Activated T-helper 17 cell treated with anti-CD3 and anti-CD28 coated beads, Interleukin-2, amount 50 U/mL, for 72 hours (primary cell): ENCODE measurements around the gene HPCAL1. TPM values are rescaled to one million over a fixed set of nuclear protein-coding genes. Genes with fewer than 3 reads are reported as not detected.

Experiments
- ATAC-seq: fragments of 150-1000 bp; cut with Tn5 transposase; replicated peaks from 2 replicates; pipeline ENCODE4 v1.10.0; 2021; ENCODE audit warnings: mild to moderate bottlenecking, moderate library complexity
- H3K27ac Mint-ChIP-seq: one replicate; pipeline ENCODE4 v1.8.0; 2022; ENCODE audit warnings: mixed read lengths
- H3K27me3 Mint-ChIP-seq: one replicate; pipeline ENCODE4 v1.8.0; 2022; ENCODE audit warnings: mixed read lengths
- H3K36me3 Mint-ChIP-seq: one replicate; pipeline ENCODE4 v1.8.0; 2022; ENCODE audit warnings: low read depth, mild to moderate bottlenecking, mixed read lengths
- H3K4me1 Mint-ChIP-seq: one replicate; pipeline ENCODE4 v1.8.0; 2022; ENCODE audit warnings: mixed read lengths
- H3K4me3 Mint-ChIP-seq: one replicate; pipeline ENCODE4 v1.8.0; 2022; ENCODE audit warnings: mild to moderate bottlenecking, mixed read lengths
- H3K9me3 Mint-ChIP-seq: one replicate; pipeline ENCODE4 v1.8.0; 2022; ENCODE audit warnings: mixed read lengths
- total RNA-seq, 2 donors: library from RNA; stranded (reverse); gene quantifications; one replicate each; pipeline ENCODE4 v1.2.3, GENCODE V29; 2022

Gene HPCAL1
- total RNA-seq, 2 donors from 2014 or later = 57.9 to 139 TPM

- H3K36me3 Mint-ChIP-seq = peaks cover 5% of the 10 kb centered on the region
- peaks cover 67% of the 10 kb centered on the region for H3K4me1 Mint-ChIP-seq
- no peak for ATAC-seq
- H3K4me3 Mint-ChIP-seq = peak overlapping the region; percentile 51
- H3K27ac Mint-ChIP-seq = peak overlapping the region; percentile 50
- no peaks in the 10 kb centered on the region for H3K9me3 Mint-ChIP-seq
- H3K27me3 Mint-ChIP-seq = no peaks in the 10 kb centered on the region
Observed at GRCh38 chr2:10380048-10380926, 77.6 kb downstream of the HPCAL1 start.

GRCh38 chr2:10381997-10382353 is 79.3 kb downstream of the HPCAL1 start:
- H3K4me1 Mint-ChIP-seq = peaks cover 65% of the 10 kb centered on the region
- H3K36me3 Mint-ChIP-seq = peaks cover 8% of the 10 kb centered on the region
- no peaks in the 10 kb centered on the region for H3K9me3 Mint-ChIP-seq
- no peaks in the 10 kb centered on the region for H3K27me3 Mint-ChIP-seq
- H3K27ac Mint-ChIP-seq = no peak overlapping the region
- H3K4me3 Mint-ChIP-seq = peak overlapping the region; percentile 51
- ATAC-seq = no peak

GRCh38 chr2:10382354-10383061 is 79.8 kb downstream of the HPCAL1 start:
- no peaks in the 10 kb centered on the region for H3K9me3 Mint-ChIP-seq
- H3K4me3 Mint-ChIP-seq = peak overlapping the region; percentile 51
- peaks cover 8% of the 10 kb centered on the region for H3K36me3 Mint-ChIP-seq
- no peaks in the 10 kb centered on the region for H3K27me3 Mint-ChIP-seq
- H3K4me1 Mint-ChIP-seq = peaks cover 66% of the 10 kb centered on the region
- no peak overlapping the region for H3K27ac Mint-ChIP-seq
- ATAC-seq = peak; percentile 62

GRCh38 chr2:10383960-10384734 is 81.4 kb downstream of the HPCAL1 start:
- no peak overlapping the region for H3K4me3 Mint-ChIP-seq
- H3K4me1 Mint-ChIP-seq = peaks cover 60% of the 10 kb centered on the region
- peak overlapping the region; percentile 28 for H3K27ac Mint-ChIP-seq
- H3K9me3 Mint-ChIP-seq = no peaks in the 10 kb centered on the region
- peaks cover 8% of the 10 kb centered on the region for H3K36me3 Mint-ChIP-seq
- H3K27me3 Mint-ChIP-seq = no peaks in the 10 kb centered on the region
- ATAC-seq = no peak

GRCh38 chr2:10385501-10385900 is 82.8 kb downstream of the HPCAL1 start:
- Mint-ChIP-seq H3K4me1 (peaks cover 59% of the 10 kb centered on the region), H3K4me3 (no peak overlapping the region), H3K9me3 (no peaks in the 10 kb centered on the region), H3K27ac (no peak overlapping the region), H3K36me3 (peaks cover 8% of the 10 kb centered on the region), H3K27me3 (no peaks in the 10 kb centered on the region)
- no peak for ATAC-seq

GRCh38 chr2:10385933-10386773 is 83.4 kb downstream of the HPCAL1 start:
- H3K36me3 Mint-ChIP-seq = peaks cover 10% of the 10 kb centered on the region
- peak overlapping the region; percentile 88 for H3K27ac Mint-ChIP-seq
- H3K27me3 Mint-ChIP-seq = no peaks in the 10 kb centered on the region
- no peaks in the 10 kb centered on the region for H3K9me3 Mint-ChIP-seq
- peak; percentile 27 for ATAC-seq
- peak overlapping the region; percentile 61 for H3K4me3 Mint-ChIP-seq
- peaks cover 57% of the 10 kb centered on the region for H3K4me1 Mint-ChIP-seq

- H3K27me3 Mint-ChIP-seq = no peaks in the 10 kb centered on the region
- H3K4me1 Mint-ChIP-seq = peaks cover 54% of the 10 kb centered on the region
- peaks cover 16% of the 10 kb centered on the region for H3K36me3 Mint-ChIP-seq
- no peak for ATAC-seq
- no peak overlapping the region for H3K4me3 Mint-ChIP-seq
- H3K27ac Mint-ChIP-seq = no peak overlapping the region
- H3K9me3 Mint-ChIP-seq = no peaks in the 10 kb centered on the region
Observed at GRCh38 chr2:10387033-10387432, 84.3 kb downstream of the HPCAL1 start.

GRCh38 chr2:10388954-10389560 is 86.4 kb downstream of the HPCAL1 start:
- H3K27ac Mint-ChIP-seq = peak overlapping the region; percentile 63

GRCh38 chr2:10389573-10389972 is 86.9 kb downstream of the HPCAL1 start:
- H3K4me3 Mint-ChIP-seq = peak overlapping the region; percentile 35
- peaks cover 22% of the 10 kb centered on the region for H3K36me3 Mint-ChIP-seq
- no peak for ATAC-seq
- peaks cover 52% of the 10 kb centered on the region for H3K4me1 Mint-ChIP-seq
- peak overlapping the region; percentile 63 for H3K27ac Mint-ChIP-seq
- H3K27me3 Mint-ChIP-seq = no peaks in the 10 kb centered on the region
- H3K9me3 Mint-ChIP-seq = no peaks in the 10 kb centered on the region

More at GRCh38 chr2:10388954-10389560, 86.4 kb downstream of the HPCAL1 start:
- H3K27me3 Mint-ChIP-seq = no peaks in the 10 kb centered on the region
- peaks cover 18% of the 10 kb centered on the region for H3K36me3 Mint-ChIP-seq
- peaks cover 52% of the 10 kb centered on the region for H3K4me1 Mint-ChIP-seq
- ATAC-seq = no peak
- peak overlapping the region; percentile 35 for H3K4me3 Mint-ChIP-seq
- H3K9me3 Mint-ChIP-seq = no peaks in the 10 kb centered on the region

- peak overlapping the region; percentile 63 for H3K27ac Mint-ChIP-seq
Observed at GRCh38 chr2:10390369-10390801, 87.7 kb downstream of the HPCAL1 start.

GRCh38 chr2:10392100-10392499 is 89.4 kb downstream of the HPCAL1 start:
- Mint-ChIP-seq H3K4me3 (no peak overlapping the region), H3K27ac (peak overlapping the region; percentile 79), H3K36me3 (peaks cover 20% of the 10 kb centered on the region), H3K9me3 (no peaks in the 10 kb centered on the region), H3K27me3 (no peaks in the 10 kb centered on the region), H3K4me1 (peaks cover 51% of the 10 kb centered on the region)
- no peak for ATAC-seq

More at GRCh38 chr2:10390369-10390801, 87.7 kb downstream of the HPCAL1 start:
- peaks cover 22% of the 10 kb centered on the region for H3K36me3 Mint-ChIP-seq
- H3K27me3 Mint-ChIP-seq = no peaks in the 10 kb centered on the region
- peak; percentile 76 for ATAC-seq
- peak overlapping the region; percentile 35 for H3K4me3 Mint-ChIP-seq
- peaks cover 50% of the 10 kb centered on the region for H3K4me1 Mint-ChIP-seq
- H3K9me3 Mint-ChIP-seq = no peaks in the 10 kb centered on the region

- H3K4me3 Mint-ChIP-seq = no peak overlapping the region
- H3K4me1 Mint-ChIP-seq = peaks cover 48% of the 10 kb centered on the region
- H3K36me3 Mint-ChIP-seq = peaks cover 21% of the 10 kb centered on the region
- H3K27ac Mint-ChIP-seq = peak overlapping the region; percentile 79
- ATAC-seq = no peak
- no peaks in the 10 kb centered on the region for H3K27me3 Mint-ChIP-seq
- no peaks in the 10 kb centered on the region for H3K9me3 Mint-ChIP-seq
Observed at GRCh38 chr2:10392548-10392947, 89.8 kb downstream of the HPCAL1 start.

GRCh38 chr2:10392951-10393639 is 90.4 kb downstream of the HPCAL1 start:
- Mint-ChIP-seq H3K27ac (peak overlapping the region; percentile 79), H3K9me3 (no peaks in the 10 kb centered on the region), H3K36me3 (peaks cover 27% of the 10 kb centered on the region), H3K4me1 (peaks cover 50% of the 10 kb centered on the region), H3K27me3 (no peaks in the 10 kb centered on the region), H3K4me3 (no peak overlapping the region)
- ATAC-seq = no peak
